GM23338 (cell line): ENCODE data around the gene TMEM204.

ENCODE experiments used
- CTCF ChIP-seq, 2 experiments: fragments of 200-600 bp in 1 of 2; sonication (generic) in 1 of 2; conservative IDR thresholded peaks; 2 replicates each; pipeline versions ENCODE4 v1.5.1 to v1.6.1; 2016 to 2017; ENCODE audit warnings: antibody characterized with exemption in 2 of 2, low read depth in 2 of 2, mild to moderate bottlenecking in 2 of 2, moderate library complexity in 1 of 2
- JUNB ChIP-seq: IDR thresholded peaks from one replicate; pipeline ENCODE4 v1.6.1; 2016; ENCODE audit warnings: antibody characterized with exemption; ENCODE audit not compliant: unreplicated experiment
- REST ChIP-seq: IDR thresholded peaks from one replicate; pipeline ENCODE4 v1.6.1; 2018; ENCODE audit warnings: antibody characterized with exemption; ENCODE audit not compliant: unreplicated experiment
- STAT1 ChIP-seq: IDR thresholded peaks from one replicate; pipeline ENCODE4 v1.6.1; 2016; ENCODE audit warnings: antibody characterized with exemption; ENCODE audit not compliant: unreplicated experiment
- ZNF331 ChIP-seq: fragments of 250-450 bp; sonication (Bioruptor Pico); IDR thresholded peaks from 2 replicates; pipeline ENCODE4 v1.5.0; 2020; ENCODE audit warnings: low read depth, mild to moderate bottlenecking, moderate library complexity

GRCh38 chr16:1550696-1551095 is 17.2 kb downstream of the TMEM204 start:
- TF ChIP-seq ZNF331, result no peak
- TF ChIP-seq CTCF (conservative IDR thresholded peaks at IDR 0.05; ENCODE audit: low read depth in 2 of 2), result no peak
- no peak for TF ChIP-seq JUNB
- TF ChIP-seq STAT1, result no peak
- no peak for TF ChIP-seq REST
